ENCODE measurements around the gene MDH2.

DNA sequence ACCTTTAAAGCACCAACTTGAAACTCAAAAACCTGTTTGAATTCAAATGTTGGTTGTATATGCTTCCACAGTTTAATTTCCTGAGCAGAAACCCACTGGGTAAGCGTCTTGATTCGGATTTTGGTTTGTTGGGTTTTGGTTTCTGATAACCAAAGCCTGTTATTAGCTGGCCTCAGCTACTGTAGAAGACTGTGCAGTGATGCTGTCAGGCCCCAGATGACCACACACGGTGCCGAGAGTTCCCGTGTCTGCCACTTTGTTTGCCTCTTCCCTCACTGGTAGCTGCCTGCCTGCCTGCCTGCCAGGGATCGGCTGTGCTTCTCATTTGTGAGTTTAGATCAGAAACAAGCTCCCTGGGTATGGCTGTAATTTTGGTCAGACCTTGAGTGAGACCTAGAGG is 5.6 kb downstream of the MDH2 start:
- TF ChIP-seq, protein P1, sequence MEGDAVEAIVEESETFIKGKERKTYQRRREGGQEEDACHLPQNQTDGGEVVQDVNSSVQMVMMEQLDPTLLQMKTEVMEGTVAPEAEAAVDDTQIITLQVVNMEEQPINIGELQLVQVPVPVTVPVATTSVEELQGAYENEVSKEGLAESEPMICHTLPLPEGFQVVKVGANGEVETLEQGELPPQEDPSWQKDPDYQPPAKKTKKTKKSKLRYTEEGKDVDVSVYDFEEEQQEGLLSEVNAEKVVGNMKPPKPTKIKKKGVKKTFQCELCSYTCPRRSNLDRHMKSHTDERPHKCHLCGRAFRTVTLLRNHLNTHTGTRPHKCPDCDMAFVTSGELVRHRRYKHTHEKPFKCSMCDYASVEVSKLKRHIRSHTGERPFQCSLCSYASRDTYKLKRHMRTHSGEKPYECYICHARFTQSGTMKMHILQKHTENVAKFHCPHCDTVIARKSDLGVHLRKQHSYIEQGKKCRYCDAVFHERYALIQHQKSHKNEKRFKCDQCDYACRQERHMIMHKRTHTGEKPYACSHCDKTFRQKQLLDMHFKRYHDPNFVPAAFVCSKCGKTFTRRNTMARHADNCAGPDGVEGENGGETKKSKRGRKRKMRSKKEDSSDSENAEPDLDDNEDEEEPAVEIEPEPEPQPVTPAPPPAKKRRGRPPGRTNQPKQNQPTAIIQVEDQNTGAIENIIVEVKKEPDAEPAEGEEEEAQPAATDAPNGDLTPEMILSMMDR (IDR thresholded peaks at IDR 0.05), result no peak
- TF ChIP-seq POLR2A (IDR thresholded peaks at IDR 0.05) (no peak), EP300 (IDR thresholded peaks at IDR 0.05) (no peak)

All from stomach (tissue), 4 donors.